Measurements from ENCODE around the gene CDC42BPB.
"Not testable (repeated sequence)": the region's sequence is repeated elsewhere in the genome, so short reads cannot be mapped to it uniquely, and the experiment has no call there.

The CDC42BPB gene

GRCh38 chr14:103073367-103073875 is 16.1 kb upstream of the CDC42BPB start:
- DNase-seq (ENCODE audit: low read depth), result no peak

DNA sequence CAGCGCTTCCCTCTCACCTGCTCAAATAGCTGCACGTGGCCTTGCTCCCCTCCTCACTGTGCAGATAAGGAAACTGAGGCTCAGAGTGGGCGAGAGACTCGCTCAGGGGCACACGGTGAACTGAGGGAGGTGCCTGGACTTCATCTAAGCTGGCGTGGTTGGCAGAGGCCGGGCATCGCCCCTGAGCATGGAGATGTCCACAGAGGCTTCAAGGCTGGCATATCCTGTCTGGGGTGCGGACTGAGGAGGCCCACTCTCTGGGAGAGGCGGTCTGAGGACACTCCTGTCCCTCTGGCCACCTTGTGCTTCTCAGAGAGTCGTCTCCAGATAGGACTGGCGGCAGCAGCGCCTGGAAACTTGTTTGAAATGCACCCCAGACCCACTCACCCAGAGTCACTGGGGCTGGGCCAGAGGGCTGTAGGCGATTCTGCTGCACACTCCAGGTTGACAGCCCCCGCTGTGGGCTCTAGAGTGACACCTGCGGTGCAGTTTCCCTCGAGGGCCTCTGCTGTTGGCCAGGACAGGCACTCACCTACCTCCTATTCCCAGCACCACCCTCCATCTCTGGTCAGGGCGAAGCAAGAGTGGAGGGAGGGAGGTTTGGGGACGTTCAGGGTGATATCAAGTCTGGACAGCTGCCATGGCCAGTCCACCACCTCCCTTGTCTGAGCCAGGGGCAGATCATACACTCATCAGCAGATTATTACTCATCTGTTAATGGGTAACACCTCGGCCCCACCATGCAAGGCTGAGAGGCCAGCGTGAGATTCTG is 15.4 kb upstream of the CDC42BPB start:
- DNase-seq (ENCODE audit: low read depth), result no peak

DNA sequence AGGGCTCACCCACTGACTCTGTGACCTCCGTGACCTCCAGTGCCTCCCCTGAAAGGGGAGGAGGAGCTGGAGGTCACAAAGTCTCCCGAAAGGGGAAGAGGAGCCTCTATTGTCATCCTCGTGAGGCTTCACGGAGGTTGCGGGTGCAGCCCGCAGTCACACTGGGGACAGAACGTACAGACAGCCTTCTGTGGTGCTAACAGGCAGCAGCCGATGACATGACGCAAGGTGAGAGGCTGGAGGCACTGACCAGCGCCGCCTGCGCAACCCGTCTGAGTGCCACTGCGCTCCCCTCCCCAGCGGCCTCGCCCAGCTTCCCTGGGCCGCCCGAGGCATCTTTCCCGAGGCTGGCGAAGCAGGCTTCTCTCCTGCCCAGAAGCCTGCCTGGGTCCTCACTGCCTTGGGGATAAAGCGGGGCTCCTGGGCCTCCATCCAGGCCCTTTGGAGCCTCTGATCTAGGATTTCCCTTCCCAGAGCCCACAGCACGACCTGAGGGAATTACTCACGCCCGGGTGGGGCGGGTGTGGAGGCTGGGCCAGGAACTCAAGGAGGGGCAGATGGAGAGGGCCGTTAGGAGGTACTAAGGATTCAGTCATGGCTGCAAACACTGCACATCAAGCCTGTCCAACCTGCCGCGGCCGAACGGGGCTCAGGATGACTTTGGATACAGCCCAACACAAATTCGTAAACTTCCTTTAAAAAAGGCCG is 14.3 kb upstream of the CDC42BPB start:
- DNase-seq (ENCODE audit: low read depth), result no peak

- DNase-seq (ENCODE audit: low read depth), result no peak
These were observed 13.7 kb upstream of the CDC42BPB start for GRCh38 chr14:103070971-103071542.

DNA sequence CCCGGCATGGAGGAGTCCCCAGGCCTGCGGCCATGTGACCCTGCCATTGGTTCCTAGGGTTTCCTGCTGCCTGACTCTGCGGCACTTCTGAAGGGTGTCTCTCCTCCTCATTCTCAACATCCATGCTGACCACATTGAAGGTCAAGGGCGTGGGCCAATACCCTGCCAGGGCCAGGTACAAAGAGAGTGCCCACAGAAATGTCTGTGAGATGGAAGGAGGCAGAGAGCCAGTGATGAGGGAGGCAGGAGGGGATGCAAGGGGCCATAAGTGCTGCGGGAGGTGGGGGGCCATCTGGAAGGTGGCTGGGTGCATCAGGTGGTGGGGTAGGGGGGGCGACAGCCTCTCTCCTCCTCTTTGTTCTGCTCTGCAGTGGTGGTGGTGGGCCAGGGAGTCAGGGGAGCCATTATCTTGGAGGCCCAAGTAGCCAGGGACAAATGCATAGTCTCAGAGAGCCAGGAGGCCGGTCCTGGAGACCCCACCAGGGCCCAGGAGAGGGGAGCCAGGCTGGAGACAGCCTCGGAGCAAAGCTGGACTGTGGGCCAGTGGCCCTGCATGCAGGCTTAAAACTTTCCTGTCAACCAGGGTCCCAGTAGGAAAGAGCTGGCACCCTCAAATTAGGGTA is 13.0 kb upstream of the CDC42BPB start:
- no peak for DNase-seq (ENCODE audit: low read depth)

- DNase-seq (ENCODE audit: low read depth), result no peak
These were observed 11.2 kb upstream of the CDC42BPB start for GRCh38 chr14:103068351-103069073.

DNA sequence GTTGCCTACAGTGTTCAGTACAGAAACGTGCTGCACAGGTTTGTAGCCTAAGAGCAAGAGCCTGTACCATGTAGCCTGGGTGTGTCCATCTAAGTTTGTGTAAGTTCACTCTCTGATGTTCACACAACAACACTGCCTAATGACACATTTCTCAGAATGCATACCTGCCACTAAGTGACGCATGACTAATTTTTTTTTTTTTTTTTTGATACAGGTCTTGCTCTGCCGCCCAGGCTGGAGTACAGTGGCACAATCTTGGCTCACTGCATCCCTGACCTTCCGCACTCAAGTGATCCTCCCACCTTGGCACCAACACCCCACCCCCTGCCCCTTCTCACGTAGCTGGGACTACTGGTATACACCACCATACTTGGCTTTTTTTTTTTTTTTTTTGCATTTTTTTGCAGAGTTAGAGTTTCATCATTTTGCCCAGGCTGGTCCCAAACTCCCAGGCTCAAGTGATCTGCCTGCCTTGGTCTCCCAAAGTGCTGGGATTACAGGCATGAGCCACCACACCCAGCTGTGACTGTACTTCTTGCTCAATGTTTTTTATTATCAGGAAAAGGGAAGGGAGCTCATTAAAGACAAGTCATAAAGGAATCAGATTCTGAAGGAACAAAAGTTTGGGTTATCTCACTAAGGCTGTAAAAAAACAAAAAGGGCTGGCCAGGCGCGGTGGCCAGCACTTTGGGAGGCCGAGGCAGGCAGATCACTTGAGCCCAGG is 10.0 kb upstream of the CDC42BPB start:
- DNase-seq (ENCODE audit: low read depth), result no peak

DNA sequence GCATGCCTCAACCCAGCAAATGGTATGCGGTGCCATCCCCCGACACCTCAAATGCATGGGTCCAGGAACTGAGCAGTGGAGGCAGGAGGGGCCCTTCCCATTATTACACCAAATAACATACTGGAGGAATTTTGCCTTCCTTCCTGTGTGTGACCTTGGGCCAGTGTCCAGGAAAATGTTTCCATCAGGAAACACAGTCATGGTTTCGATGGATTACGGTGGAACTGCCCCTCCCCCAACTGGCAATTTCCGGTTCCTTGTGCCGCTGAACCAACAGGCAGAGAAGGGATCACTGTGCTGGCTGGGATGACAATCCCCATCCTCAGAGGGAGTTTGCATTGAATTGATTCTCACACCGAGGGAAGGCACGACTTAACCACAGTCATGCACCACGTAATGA is 9.1 kb upstream of the CDC42BPB start:
- DNase-seq (ENCODE audit: low read depth), result no peak

DNA sequence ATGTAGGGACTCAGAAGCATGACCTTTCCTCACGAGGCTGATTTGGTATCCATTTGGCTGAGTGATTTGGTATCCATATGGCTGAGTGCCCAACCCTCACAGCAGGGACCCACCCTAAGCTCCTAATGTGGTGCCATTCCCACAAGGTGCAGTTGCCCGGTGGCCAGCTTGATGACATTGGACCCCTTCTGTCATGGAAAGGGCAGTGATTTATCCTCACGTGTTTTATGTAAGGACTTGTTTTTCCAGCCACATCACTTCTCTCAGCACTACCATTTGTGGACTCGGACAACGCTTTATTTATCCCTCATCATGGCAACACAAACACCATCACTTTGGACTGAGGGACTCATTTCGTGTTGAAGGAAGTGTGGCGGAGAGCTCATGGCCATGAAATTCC is 8.5 kb upstream of the CDC42BPB start:
- no peak for DNase-seq (ENCODE audit: low read depth)

DNA sequence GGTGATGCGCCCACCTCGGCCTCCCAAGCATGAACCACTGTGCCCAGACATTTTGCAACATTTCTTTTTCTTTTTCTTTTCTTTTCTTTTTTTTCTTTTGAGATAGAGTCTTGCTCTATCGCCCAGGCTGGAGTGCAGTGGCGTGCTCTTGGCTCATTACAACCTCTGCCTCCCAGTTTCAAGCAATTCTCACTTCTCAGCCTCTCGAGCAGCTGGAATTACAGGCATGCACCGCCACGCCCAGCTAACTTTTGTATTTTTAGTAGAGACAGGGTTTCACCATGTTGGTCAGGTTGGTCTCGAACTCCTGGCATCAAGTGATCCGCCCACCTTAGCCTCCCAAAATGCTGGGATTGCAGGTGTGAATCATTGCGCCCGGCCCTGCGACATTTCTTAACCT is 7.6 kb upstream of the CDC42BPB start:
- no peak for DNase-seq (ENCODE audit: low read depth)

GRCh38 chr14:103064436-103064835 is 7.1 kb upstream of the CDC42BPB start:
- no peak for DNase-seq (ENCODE audit: low read depth)

DNA sequence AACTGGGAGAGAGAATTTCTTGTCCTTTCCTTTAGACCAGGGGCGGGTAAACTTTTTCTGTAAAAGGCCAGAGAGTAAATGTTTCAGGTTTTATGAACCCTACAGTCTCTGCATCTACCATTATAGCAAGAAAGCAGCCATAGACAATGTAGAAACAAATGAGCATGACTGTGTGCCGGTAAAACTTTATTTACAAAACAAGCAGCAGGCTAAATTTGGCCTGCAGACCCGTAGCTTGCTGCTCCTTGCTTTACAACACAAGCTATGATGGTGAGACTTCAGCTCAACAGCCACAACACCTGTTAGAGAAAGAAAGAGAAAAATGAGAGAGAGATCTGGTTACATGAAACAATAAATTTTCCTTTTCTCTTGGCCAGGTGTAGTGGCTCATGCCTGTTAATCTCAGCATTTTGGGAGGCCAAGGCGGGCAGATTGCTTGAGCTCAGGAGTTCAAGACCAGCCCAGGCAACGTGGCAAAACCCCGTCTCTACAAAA is 4.2 kb upstream of the CDC42BPB start:
- no peak for DNase-seq (ENCODE audit: low read depth)

DNA sequence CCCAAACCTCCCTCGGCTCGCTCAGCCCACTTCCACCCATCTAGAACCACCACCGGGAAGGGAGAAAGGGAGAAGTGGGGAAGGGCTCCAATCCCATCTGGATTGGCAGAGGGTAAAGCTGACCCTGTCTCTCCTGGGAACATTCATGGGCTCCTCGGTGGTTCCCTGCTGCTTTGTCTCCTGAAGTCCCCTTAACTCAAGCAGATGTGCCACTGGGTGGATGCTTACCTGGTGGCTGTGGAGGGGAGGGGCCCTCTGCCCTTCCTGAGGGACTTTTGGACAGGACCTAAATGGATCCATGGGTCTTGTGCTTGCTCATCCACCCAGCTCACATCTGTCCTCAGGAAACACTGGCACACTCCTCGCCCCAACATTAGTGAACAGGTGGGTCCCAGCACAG is 2.2 kb upstream of the CDC42BPB start:
- DNase-seq (ENCODE audit: low read depth), result no peak

DNA sequence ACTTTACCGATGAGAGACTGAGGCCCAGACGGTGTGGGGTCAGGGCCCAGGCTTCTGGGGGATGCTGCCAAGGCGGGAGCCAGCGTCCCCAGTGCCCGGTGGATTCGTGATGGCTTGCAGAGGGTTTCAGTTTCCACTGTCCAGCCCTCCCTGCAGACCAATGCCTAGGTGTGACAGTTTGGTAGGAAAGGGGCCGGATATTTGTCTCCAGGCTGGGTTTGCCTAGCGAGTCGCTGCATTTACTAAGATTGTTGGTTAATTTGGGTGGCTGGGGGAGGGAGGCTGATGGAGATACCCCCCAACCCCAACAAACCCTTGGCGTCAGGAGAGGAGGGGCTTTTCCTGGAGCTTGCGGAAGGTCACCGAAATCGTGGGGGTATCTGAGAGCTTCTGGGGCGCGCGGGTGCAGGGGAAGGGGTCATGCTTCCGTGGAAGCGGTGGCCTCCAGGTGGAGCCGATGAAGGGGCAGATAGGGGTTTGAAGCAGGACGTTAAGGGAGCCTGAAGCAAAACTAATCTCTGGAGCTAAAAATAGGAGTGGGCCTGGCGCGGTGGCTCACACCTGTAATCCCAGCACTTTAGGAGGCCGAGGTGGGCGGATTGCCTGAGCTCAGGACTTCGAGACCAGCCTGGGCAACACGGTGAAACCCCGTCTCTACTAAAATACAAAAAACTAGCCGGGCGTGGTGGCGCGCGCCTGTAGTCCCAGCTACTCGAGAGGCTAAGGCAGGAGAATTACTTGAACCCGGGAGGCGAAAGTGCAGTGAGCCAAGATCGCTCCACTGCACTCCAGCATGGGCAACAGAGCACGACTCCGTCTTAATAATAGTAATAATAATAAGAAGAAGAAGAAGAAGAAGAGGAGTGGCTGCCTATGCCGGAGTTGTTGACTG is 1.1 kb upstream of the CDC42BPB start:
- DNase-seq (ENCODE audit: low read depth), result no peak

- no peak for DNase-seq (ENCODE audit: low read depth)
These were observed 349 bp downstream of the CDC42BPB start for GRCh38 chr14:103057028-103057371.

GRCh38 chr14:103056322-103057027 is 874 bp downstream of the CDC42BPB start:
- DNase-seq (ENCODE audit: low read depth), result no peak

DNA sequence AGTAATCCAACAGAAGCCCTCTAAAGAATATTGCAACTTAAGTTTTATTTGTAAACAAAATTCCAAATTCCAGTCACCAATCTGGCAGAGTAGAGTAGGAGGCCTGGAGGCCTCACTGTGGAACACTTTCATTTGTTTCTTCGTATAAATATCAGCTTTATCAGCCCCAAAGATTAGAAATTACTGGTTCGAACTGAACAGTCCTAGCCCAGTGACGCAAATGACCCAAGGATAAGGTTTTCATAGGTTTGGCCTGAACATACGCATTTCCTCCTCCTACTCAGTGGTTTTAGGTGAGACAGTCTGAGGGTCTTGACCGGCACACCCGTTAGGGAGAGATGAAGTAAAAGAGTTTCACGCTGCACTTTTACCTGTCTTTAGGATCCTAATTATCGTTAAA is 1.7 kb downstream of the CDC42BPB start:
- no peak for DNase-seq (ENCODE audit: low read depth)

DNA sequence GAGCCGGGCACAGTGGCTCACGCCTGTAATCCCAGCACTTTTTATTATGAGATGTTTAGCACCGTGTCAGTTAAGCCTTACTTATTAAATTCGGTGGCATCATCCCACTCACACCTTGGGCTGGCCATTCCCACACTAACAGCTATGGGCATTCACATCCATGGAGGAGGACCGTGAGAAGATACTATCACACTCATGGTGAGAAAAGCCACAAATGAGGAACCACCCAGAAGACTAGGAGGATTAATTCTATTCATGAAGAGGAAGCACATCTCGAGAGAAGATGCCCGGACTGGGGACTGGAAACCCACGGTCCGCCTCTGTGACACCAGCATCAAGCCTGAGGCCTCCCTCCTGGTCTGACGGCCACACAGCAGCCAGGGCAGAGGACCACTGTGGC is 4.9 kb downstream of the CDC42BPB start:
- no peak for DNase-seq (ENCODE audit: low read depth)

- DNase-seq (ENCODE audit: low read depth), result no peak
These were observed 6.4 kb downstream of the CDC42BPB start for GRCh38 chr14:103050935-103051334.

DNA sequence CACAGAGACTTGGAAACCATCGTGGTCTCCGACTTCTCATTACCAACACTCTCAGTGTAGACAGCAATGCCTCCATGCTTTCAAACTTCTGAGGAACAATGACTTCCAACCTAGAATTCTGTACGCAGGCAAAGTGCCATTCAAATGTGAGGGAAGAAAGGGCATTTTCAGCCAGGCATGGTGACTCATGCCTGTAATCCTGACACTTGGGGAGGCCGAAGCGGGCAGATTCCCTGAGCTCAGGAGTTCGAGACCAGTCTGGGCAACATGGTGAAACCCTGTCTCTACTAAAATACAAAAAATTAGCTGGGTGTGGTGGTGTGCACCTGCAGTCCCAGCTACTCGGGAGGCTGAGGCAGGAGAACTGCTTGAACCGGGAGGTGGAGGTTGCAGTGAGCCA is 9.9 kb downstream of the CDC42BPB start:
- DNase-seq (ENCODE audit: low read depth), result not testable (repeated sequence)

Data from activated T-cell treated with anti-CD3 and anti-CD28 coated beads for 1 hour (primary cell).